ENCODE data around the gene C6orf89.

Gene C6orf89

DNA sequence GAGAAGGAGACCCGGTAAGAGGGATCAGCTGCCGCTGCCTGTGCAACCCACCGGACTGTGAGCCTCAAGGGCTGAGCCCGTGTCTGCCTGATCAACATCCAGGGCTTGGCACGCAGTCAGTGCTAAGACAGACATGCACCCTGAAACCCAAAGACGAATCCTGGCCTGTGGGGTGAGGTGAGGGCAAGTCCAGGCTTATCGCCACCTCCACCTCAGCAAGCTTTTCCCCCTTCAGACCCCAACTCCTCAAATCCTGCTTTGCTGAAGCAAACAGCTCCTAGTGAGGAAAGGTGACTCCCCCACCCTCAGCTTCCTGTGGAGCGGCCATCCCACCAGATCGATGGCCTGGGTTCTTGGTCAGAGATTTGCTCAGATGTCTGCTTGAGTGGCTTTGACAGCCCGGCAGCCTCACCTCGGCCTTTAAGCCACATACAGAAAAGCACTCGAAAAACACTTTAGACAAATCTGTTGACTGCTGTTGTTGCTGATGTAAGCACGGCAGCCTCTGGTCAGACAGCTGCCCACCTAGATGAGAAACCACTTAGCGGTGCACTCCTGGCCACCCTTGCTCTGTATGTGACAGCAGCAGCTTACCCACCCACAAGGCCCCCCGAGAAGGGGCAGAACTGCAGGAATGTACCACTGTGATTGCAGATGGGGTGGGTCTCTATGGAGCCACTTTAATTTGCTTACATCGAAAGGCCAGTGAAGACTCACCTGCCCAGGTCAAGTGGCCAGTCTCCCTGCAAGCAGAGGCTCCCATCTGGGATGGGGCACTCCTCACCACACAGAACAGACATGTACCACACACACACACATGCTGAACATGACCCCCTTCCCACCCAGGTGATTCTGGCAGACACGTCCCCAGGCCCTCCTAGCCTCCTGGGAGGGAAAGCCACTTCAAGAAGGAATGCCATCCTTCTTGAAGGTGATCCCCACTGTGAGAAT lies 85.4 kb downstream of the C6orf89 start:
- DNase-seq, result no peak

DNA sequence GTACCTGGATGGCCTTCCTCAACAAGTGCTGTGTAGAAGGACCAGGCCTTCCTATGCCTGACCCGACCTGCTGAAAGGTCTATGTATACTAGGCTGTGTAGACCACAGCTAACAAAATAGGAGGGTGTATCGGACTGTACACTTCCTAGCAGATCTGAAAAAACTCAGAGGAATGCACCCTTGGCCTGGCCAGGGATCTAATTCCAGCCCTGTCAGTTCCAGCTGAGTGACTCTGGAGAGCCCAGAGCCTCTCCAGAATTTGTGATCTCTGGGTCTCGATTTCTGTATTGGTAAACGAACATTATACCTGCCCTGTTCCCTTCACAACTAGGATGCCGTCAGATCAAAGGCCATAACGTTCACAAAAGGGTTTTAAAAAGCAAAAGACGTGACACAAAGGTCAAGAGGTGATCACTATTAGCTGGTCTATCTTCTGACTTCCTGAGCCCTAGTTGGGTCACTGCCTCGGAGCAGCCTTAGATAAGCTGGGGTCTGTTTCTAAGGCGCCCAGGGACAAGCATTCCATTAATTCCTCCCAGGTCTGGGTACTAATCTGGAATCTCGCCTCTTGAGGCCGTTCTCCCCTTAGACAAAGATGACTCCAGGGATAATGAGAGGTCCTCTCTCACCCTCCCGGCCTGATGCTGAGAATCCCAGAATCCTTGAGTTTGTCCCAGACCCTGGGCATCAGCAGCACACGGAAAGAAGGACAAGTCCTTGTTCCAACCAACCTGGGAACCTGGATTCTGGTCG lies 86.3 kb downstream of the C6orf89 start:
- DNase-seq, result no peak

DNA sequence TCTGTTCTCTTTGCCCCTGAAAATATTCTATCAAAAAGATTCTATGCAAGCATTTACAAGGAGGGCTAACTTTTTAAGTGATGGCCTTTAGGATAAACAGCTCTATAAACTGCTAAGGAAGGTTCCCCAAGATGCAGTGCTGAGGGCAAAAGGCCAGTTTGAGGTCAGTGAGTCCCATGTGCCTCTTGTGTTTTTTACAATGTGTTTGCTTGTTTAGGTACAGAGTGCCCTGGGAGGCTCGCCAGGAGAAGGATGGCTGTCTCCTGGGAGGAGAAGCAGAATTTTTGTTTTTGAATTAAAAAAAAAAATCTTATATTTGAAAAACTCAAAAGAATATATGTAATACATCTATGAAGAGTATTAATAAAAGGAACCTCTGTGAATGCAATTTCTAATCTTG lies 87.4 kb downstream of the C6orf89 start:
- no peak for DNase-seq

DNA sequence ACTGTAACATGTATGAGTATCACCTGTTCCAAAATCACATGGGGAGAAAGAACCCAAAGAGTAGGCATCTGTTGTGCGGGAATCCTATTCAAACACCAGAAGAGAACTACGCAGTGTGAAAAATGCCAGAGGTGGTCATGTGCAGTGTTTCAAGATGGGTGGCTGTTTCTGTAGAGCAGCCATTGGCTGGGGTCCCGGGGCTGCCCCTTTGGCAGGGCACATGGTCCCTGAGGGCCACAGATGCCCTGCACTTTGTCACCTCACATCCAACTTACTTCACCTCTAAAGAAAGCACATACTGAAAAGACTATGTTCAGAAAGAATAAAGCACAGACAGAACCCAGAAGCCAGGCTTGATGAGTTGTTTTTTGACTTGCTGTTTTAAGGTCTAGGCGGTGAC lies 87.9 kb downstream of the C6orf89 start:
- no peak for DNase-seq

DNA sequence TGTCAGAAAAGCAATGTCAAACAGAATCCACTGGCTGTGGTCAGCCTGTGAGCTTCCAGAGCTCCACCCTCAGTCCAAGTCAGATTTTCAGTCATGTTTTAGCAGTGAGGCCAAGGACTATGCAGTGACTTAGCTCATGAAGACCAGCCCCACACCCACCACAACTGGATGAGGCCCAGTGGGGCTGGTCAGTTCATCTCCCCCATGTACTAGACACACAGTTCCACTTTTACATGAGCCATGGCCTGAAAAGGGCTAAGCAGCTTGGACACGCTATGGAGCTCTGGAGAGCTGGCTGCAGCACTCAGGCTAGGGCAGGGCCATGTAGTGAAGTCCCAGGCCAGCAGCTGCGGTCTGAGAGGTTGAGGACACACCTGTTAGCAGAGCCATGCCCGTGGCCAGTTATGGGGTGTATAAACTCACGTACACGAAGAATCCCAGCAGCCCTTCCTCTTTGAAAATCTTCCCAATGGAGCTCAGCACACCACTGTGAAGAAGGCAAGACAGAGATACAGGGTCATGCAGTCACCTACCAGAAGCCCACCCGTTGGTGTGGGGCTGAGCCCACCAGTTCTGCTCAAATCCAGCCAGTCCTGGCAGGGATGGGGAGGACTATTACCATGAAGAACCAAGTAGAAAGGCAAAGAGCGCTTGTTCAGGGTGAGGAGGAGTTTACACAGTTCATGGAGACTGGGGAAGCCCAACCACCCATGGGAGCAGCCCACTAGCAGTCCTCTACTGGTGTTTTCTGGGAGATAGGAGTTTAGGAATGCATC lies 89.7 kb downstream of the C6orf89 start:
- DNase-seq, result no peak

DNA sequence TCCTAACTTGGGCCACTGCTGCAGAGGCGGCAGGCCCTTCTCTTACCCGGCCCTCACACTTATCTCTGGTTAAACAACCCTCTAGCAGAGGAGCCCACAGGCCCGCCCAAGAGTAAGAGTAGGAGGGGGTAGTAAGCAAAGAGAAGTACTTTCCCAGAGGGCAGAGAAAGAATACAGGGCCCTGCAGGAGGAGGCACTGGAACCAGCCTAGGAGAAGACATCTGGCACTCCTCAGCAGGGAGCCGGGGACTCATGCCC lies 90.2 kb downstream of the C6orf89 start:
- DNase-seq, result no peak

DNA sequence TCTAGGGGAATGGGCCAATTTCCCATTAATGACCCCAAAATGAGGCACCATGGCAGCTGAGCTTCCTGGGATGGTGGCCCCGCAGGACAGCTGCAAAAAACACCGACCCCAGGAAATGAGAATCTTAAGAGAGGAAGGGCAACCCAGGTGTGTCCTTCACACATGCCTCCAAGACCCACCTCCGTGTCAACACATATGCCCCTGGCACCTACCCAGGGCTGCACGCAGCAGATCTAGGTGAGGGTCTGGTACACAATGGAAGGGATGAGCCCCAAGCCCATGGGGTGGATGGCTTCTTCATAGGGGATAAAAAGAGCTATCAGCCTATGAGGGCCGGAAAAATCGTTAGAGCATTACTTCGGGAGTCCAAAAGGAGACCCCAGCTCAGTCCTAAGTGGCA lies 90.8 kb downstream of the C6orf89 start:
- DNase-seq, result no peak

DNA sequence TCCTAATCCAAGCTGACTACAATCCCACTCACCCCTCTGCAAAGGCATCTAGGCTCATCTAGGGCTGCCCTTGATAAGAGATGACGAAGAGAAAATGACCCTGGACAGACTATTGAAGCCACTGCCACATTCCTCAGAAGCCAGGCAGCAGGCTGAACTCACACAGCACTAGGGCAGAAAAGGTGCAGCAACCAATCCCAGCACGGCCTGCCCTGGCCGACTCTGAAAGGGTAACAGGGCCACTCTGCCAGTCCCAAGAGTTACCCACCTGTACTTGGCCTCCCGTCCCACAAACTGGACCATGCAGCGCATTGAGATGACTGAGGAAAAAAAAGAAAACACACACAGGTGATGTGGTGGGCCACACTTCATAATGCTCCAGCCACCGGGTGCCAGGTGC lies 91.2 kb downstream of the C6orf89 start:
- no peak for DNase-seq

DNA sequence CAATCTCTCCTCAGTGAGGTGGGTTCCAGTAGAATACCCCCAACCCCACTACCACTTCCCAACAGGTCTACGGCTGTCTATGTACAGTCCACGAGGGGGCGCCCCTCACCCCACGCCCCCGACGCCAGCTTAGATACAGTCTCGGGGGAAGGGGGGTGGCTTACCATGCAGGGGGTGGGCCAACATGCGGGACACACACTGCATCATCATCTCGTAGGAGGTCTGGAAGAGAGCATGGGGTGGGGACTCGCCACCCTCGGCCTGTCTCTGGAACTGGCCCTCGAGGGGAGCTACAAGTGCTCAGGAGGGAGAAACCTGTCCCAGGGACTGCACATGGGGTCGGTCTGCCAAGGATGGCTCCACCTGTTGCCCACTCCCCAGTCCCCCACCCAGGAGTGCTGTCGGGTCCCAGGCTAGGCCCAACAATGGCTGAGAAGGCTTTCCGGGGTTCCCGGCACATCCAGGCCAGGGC lies 91.8 kb downstream of the C6orf89 start:
- no peak for DNase-seq

All from NCI-H1092 treated with DMSO at 0.1 percent for 48 hours (cell line).